HepG2 (cell line): ENCODE results near the gene FAM117B. TPM values are rescaled to one million over a fixed set of nuclear protein-coding genes. Genes with fewer than 3 reads are reported as not detected.

Experiments used
- BRF2 ChIP-seq: sonication (generic); formaldehyde crosslinking; IDR thresholded peaks from 2 replicates; pipeline ENCODE4 v1.8.1; 2022; ENCODE audit warnings: mild to moderate bottlenecking, missing genetic modification reagents
- CHD4 ChIP-seq: fragments of 200-600 bp; sonication (generic); IDR thresholded peaks from 2 replicates; pipeline ENCODE4 v1.7.0; 2017; ENCODE audit warnings: mild to moderate bottlenecking, low read length, borderline replicate concordance
- HNF1B ChIP-seq: sonication (generic); formaldehyde crosslinking; IDR thresholded peaks from 2 replicates; pipeline ENCODE4 v1.5.1; 2020; ENCODE audit warnings: mild to moderate bottlenecking, moderate library complexity, missing genetic modification reagents
- IRF2 ChIP-seq: IDR thresholded peaks from 2 replicates; pipeline ENCODE4 v1.6.1; 2018; ENCODE audit warnings: missing genetic modification reagents, missing compliant biosample characterization
- KAT7 ChIP-seq: IDR thresholded peaks from 2 replicates; pipeline ENCODE4 v1.6.1; 2018; ENCODE audit warnings: borderline replicate concordance, missing compliant biosample characterization
- NAIF1 ChIP-seq: sonication (generic); formaldehyde crosslinking; IDR thresholded peaks from 2 replicates; pipeline ENCODE4 v1.5.0; 2020; ENCODE audit warnings: mild to moderate bottlenecking, missing genetic modification reagents, borderline replicate concordance
- SOX5 ChIP-seq: IDR thresholded peaks from 2 replicates; pipeline ENCODE4 v1.6.1; 2016; ENCODE audit warnings: borderline replicate concordance
- THYN1 ChIP-seq: sonication (generic); formaldehyde crosslinking; IDR thresholded peaks from 2 replicates; pipeline ENCODE4 v1.8.1; 2023; ENCODE audit warnings: low read depth, mild to moderate bottlenecking, moderate library complexity, missing genetic modification reagents, borderline replicate concordance
- YEATS2 ChIP-seq: sonication (generic); formaldehyde crosslinking; IDR thresholded peaks from 2 replicates; pipeline ENCODE4 v1.4.0; 2020; ENCODE audit warnings: missing genetic modification reagents, borderline replicate concordance
- ZNF143 ChIP-seq: sonication (generic); formaldehyde crosslinking; IDR thresholded peaks from 2 replicates; pipeline ENCODE4 v1.4.0; 2020; ENCODE audit warnings: missing genetic modification reagents
- ZNF30 ChIP-seq: sonication (generic); formaldehyde crosslinking; IDR thresholded peaks from 2 replicates; pipeline ENCODE4 v1.5.0; 2020; ENCODE audit warnings: mild to moderate bottlenecking, missing genetic modification reagents
- ZNF414 ChIP-seq: sonication (generic); formaldehyde crosslinking; IDR thresholded peaks from 2 replicates; pipeline ENCODE4 v1.5.0; 2020; ENCODE audit warnings: missing genetic modification reagents
- ZNF503 ChIP-seq: sonication (generic); formaldehyde crosslinking; IDR thresholded peaks from 2 replicates; pipeline ENCODE4 v1.4.0; 2020; ENCODE audit warnings: missing genetic modification reagents
- ZNF512 ChIP-seq: sonication (generic); formaldehyde crosslinking; IDR thresholded peaks from 2 replicates; pipeline ENCODE4 v1.4.0; 2020; ENCODE audit warnings: mild to moderate bottlenecking, missing genetic modification reagents
- ZNF513 ChIP-seq: sonication (generic); formaldehyde crosslinking; conservative IDR thresholded peaks from 2 replicates; pipeline ENCODE4 v1.5.0; 2020; ENCODE audit warnings: missing genetic modification reagents
- ZNF543 ChIP-seq: sonication (generic); formaldehyde crosslinking; IDR thresholded peaks from 2 replicates; pipeline ENCODE4 v1.4.0; 2020; ENCODE audit warnings: mild to moderate bottlenecking, missing genetic modification reagents
- ZNF549 ChIP-seq: sonication (generic); formaldehyde crosslinking; IDR thresholded peaks from 2 replicates; pipeline ENCODE4 v1.5.0; 2020; ENCODE audit warnings: missing genetic modification reagents
- ZNF550 ChIP-seq: sonication (generic); formaldehyde crosslinking; IDR thresholded peaks from 2 replicates; pipeline ENCODE4 v1.4.0; 2020; ENCODE audit warnings: mild to moderate bottlenecking, missing genetic modification reagents, borderline replicate concordance
- ZNF556 ChIP-seq: sonication (generic); formaldehyde crosslinking; IDR thresholded peaks from 2 replicates; pipeline ENCODE4 v1.4.0; 2020; ENCODE audit warnings: mild to moderate bottlenecking, missing genetic modification reagents, borderline replicate concordance
- ZNF776 ChIP-seq: sonication (generic); formaldehyde crosslinking; IDR thresholded peaks from 2 replicates; pipeline ENCODE4 v1.4.0; 2020; ENCODE audit warnings: mild to moderate bottlenecking, missing genetic modification reagents
- polyA plus RNA-seq, 8 experiments: library from polyadenylated mRNA; depleted of rRNA in 3 of 8; stranded (reverse) in 7 of 8; unstranded in 1 of 8; fragments of >200 nt; fragmentation: Illumina TruSeq in 4 of 8; extraction: Trizol in 4 of 8; gene quantifications; 2 replicates each; pipeline versions ENCODE4 v1.2.1 to v1.2.3, GENCODE V29; 2011 to 2016; ENCODE audit warnings: low read depth in 4 of 8, missing spikeins in 1 of 8, mixed read lengths in 1 of 8; ENCODE audit not compliant: insufficient read depth in 1 of 8
- total RNA-seq, 5 experiments: library from RNA; depleted of rRNA; stranded (reverse); fragments of >200 nt; fragmentation: Illumina TruSeq; extraction: Trizol; gene quantifications; 2 replicates each; pipeline ENCODE4 v1.2.3, GENCODE V29; 2016; ENCODE audit warnings: low read depth in 1 of 5

The FAM117B gene
- total and polyA plus RNA-seq, 2 of the 13 experiments (the other 11 are each of a cell fraction or from before 2014, with no cell fraction given) = 5.8 to 11.0 TPM

GRCh38 chr2:202634556-202635427, at the start of gene FAM117B (continued):
- TF ChIP-seq ZNF503 (CRISPR knock-in tag) (peak; percentile 14; the same call in 1 of the 2 replicates), ZNF550 (no peak), ZNF414 (peak; percentile 96), ZNF143 (CRISPR knock-in tag) (0 out of 2 replicates have a peak, but pooled peaks have one; percentile 29), NAIF1 (CRISPR knock-in tag) (no peak), YEATS2 (CRISPR knock-in tag) (peak; percentile 79), ZNF512 (CRISPR knock-in tag) (no peak), BRF2 (CRISPR knock-in tag) (peak; percentile 75; the same call in 1 of the 2 replicates), HNF1B (CRISPR knock-in tag) (peak; percentile 86), ZNF543 (CRISPR knock-in tag) (no peak; the same call in 1 of the 2 replicates), ZNF513 (CRISPR knock-in tag) (no peak), ZNF556 (0 out of 2 replicates have a peak, but pooled peaks have one; percentile 49), SOX5 (CRISPR knock-in tag) (peak; percentile 69), THYN1 (no peak), ZNF776 (CRISPR knock-in tag) (no peak), CHD4 (no peak), ZNF30 (CRISPR knock-in tag) (peak; percentile 87; the same call in 1 of the 2 replicates), IRF2 (CRISPR knock-in tag) (peak; percentile 89), KAT7 (CRISPR knock-in tag) (peak; percentile 3; the same call in 1 of the 2 replicates), ZNF549 (CRISPR knock-in tag) (no peak)
